ENCODE results near the gene RPS26. TPM values are rescaled to one million over a fixed set of nuclear protein-coding genes. Genes with fewer than 3 reads are reported as not detected.
A peak's percentile ranks its signal among the peaks of the same experiment; 100 is the strongest.

Gene RPS26
- total and polyA plus RNA-seq, 2 donors from 2014 or later: 46.7 to 637 TPM

- DNase-seq (no peak), FAIRE-seq (no peak)
- Histone ChIP-seq H3K27ac (ENCODE audit: low read depth in 2 of 2, low read length in 2 of 2) (peak overlapping the region in 1 of 2 donors; percentile 82), H3K36me3 (ENCODE audit: control insufficient read depth in 2 of 3, insufficient read depth in 3 of 3, low read length in 3 of 3) (peaks cover 0 to 24% (median 10%) of the 10 kb centered on the region in 3 donors), H3K4me3 (ENCODE audit: low read length in 3 of 3) (peak overlapping the region in 1 of 3 donors; percentile 79), H3K27me3 (ENCODE audit: control insufficient read depth, insufficient read depth, low read length) (no peaks in the 10 kb centered on the region), H3K9me3 (ENCODE audit: control insufficient read depth in 2 of 3, insufficient read depth in 1 of 3, low read length in 3 of 3) (no peaks in the 10 kb centered on the region), H3K4me1 (ENCODE audit: control insufficient read depth in 2 of 3, insufficient read depth in 2 of 3, low read depth in 1 of 3, low read length in 3 of 3) (peaks cover 4 to 15% (median 13%) of the 10 kb centered on the region in 3 donors), H3K9ac (ENCODE audit: low read length in 3 of 3) (no peak overlapping the region)
- no peak for TF ChIP-seq CTCF (IDR thresholded peaks at IDR 0.05; ENCODE audit: borderline replicate concordance, extremely low read depth, insufficient read depth)
- intact Hi-C loops (cut with DNase I): no loop called here
These were observed 41.2 kb downstream of the RPS26 start for GRCh38 chr12:56082967-56083366.

- no peaks in the 10 kb centered on the region for H3K27me3 ChIP-seq (ENCODE audit: control insufficient read depth, insufficient read depth, low read length)
- FAIRE-seq: no peak
- DNase-seq: no peak
- no peak overlapping the region for H3K27ac ChIP-seq (ENCODE audit: low read depth in 2 of 2, low read length in 2 of 2)
- peaks cover 0 to 15% (median 10%) of the 10 kb centered on the region in 3 donors for H3K4me1 ChIP-seq (ENCODE audit: control insufficient read depth in 2 of 3, insufficient read depth in 2 of 3, low read depth in 1 of 3, low read length in 3 of 3)
- no peaks in the 10 kb centered on the region for H3K9me3 ChIP-seq (ENCODE audit: control insufficient read depth in 2 of 3, insufficient read depth in 1 of 3, low read length in 3 of 3)
- no peak overlapping the region for H3K4me3 ChIP-seq (ENCODE audit: low read length in 3 of 3)
- no peak for TF ChIP-seq CTCF (IDR thresholded peaks at IDR 0.05; ENCODE audit: borderline replicate concordance, extremely low read depth, insufficient read depth)
- no peak overlapping the region for H3K9ac ChIP-seq (ENCODE audit: low read length in 3 of 3)
- peaks cover 0 to 36% (median 17%) of the 10 kb centered on the region in 3 donors for H3K36me3 ChIP-seq (ENCODE audit: control insufficient read depth in 2 of 3, insufficient read depth in 3 of 3, low read length in 3 of 3)
- intact Hi-C loops (cut with DNase I): no loop called here
These were observed 43.3 kb downstream of the RPS26 start for GRCh38 chr12:56084958-56085543.

GRCh38 chr12:56086096-56086495 is 44.4 kb downstream of the RPS26 start:
- intact Hi-C loops (cut with DNase I): no loop called here
- Histone ChIP-seq H3K4me3 (ENCODE audit: low read length in 3 of 3) (no peak overlapping the region), H3K36me3 (ENCODE audit: control insufficient read depth in 2 of 3, insufficient read depth in 3 of 3, low read length in 3 of 3) (peaks cover 0 to 36% (median 17%) of the 10 kb centered on the region in 3 donors), H3K9ac (ENCODE audit: low read length in 3 of 3) (no peak overlapping the region), H3K27ac (ENCODE audit: low read depth in 2 of 2, low read length in 2 of 2) (peak overlapping the region in 1 of 2 donors; percentile 28), H3K4me1 (ENCODE audit: control insufficient read depth in 2 of 3, insufficient read depth in 2 of 3, low read depth in 1 of 3, low read length in 3 of 3) (peaks cover 0 to 12% (median 10%) of the 10 kb centered on the region in 3 donors), H3K9me3 (ENCODE audit: control insufficient read depth in 2 of 3, insufficient read depth in 1 of 3, low read length in 3 of 3) (no peaks in the 10 kb centered on the region), H3K27me3 (ENCODE audit: control insufficient read depth, insufficient read depth, low read length) (no peaks in the 10 kb centered on the region)
- DNase-seq (no peak), FAIRE-seq (no peak)
- no peak for TF ChIP-seq CTCF (IDR thresholded peaks at IDR 0.05; ENCODE audit: borderline replicate concordance, extremely low read depth, insufficient read depth)
